Neural crest cell (in vitro differentiated cells): ENCODE measurements around the gene AJAP1. TPM values are rescaled to one million over a fixed set of nuclear protein-coding genes. Genes with fewer than 3 reads are reported as not detected.

Source experiments
- DNase-seq: peaks from one replicate; pipeline ENCODE4 v3.0.0; 2021; ENCODE audit warnings: low read depth, mixed read lengths, low spot score
- H3K27ac Mint-ChIP-seq: one replicate; pipeline ENCODE4 v1.8.0; 2021; ENCODE audit warnings: mild to moderate bottlenecking, mixed read lengths; ENCODE audit not compliant: unreplicated experiment
- H3K27me3 Mint-ChIP-seq: 2 replicates; pipeline ENCODE4 v1.8.0; 2021; ENCODE audit warnings: low read depth, mild to moderate bottlenecking, mixed read lengths
- H3K36me3 Mint-ChIP-seq: 2 replicates; pipeline ENCODE4 v1.8.0; 2021; ENCODE audit warnings: low read depth, mild to moderate bottlenecking, mixed read lengths
- H3K4me1 Mint-ChIP-seq: 2 replicates; pipeline ENCODE4 v1.8.0; 2021; ENCODE audit warnings: mixed read lengths
- H3K4me3 Mint-ChIP-seq: one replicate; pipeline ENCODE4 v1.8.0; 2021; ENCODE audit warnings: mild to moderate bottlenecking, mixed read lengths
- H3K9me3 Mint-ChIP-seq: 2 replicates; pipeline ENCODE4 v1.8.0; 2021; ENCODE audit warnings: mixed read lengths
- total RNA-seq: library from RNA; stranded (reverse); gene quantifications from 2 replicates; pipeline ENCODE4 v1.2.1, GENCODE V29; 2021
- TF ChIP-seq, protein P1 (sequence below): fragments of 200-600 bp; sonication (generic); conservative IDR thresholded peaks from 2 replicates; pipeline ENCODE4 v1.5.0; 2021; ENCODE audit warnings: antibody characterized with exemption, mild to moderate bottlenecking

The AJAP1 gene
- total RNA-seq, 1 donor from 2014 or later, result 1.4 TPM

DNA sequence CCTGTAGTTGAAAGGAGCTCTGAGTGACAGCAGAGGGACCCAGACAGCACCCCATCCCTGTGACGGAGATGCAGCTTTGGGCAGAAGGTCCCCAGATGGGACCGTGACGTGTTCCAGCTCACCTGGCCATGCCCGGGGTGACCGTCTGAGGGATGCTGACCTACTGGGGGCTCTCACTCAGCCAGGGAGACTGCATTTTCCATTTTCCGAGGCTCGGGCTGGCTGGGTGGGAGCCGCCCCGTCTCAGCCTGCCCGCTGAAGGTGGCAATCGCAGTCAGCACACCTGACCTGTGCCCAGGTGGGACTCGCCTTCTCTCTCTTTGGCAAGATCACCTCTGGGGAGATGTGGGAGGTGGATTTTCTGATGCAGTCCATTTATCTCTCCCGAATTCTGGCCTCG lies 127.2 kb downstream of the AJAP1 start:
- Mint-ChIP-seq H3K9me3 (no peaks in the 10 kb centered on the region), H3K27me3 (no peaks in the 10 kb centered on the region), H3K4me1 (no peaks in the 10 kb centered on the region), H3K27ac (no peak overlapping the region), H3K4me3 (no peak overlapping the region), H3K36me3 (no peaks in the 10 kb centered on the region)
- TF ChIP-seq, protein P1, sequence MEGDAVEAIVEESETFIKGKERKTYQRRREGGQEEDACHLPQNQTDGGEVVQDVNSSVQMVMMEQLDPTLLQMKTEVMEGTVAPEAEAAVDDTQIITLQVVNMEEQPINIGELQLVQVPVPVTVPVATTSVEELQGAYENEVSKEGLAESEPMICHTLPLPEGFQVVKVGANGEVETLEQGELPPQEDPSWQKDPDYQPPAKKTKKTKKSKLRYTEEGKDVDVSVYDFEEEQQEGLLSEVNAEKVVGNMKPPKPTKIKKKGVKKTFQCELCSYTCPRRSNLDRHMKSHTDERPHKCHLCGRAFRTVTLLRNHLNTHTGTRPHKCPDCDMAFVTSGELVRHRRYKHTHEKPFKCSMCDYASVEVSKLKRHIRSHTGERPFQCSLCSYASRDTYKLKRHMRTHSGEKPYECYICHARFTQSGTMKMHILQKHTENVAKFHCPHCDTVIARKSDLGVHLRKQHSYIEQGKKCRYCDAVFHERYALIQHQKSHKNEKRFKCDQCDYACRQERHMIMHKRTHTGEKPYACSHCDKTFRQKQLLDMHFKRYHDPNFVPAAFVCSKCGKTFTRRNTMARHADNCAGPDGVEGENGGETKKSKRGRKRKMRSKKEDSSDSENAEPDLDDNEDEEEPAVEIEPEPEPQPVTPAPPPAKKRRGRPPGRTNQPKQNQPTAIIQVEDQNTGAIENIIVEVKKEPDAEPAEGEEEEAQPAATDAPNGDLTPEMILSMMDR, result no peak
- no peak for DNase-seq

DNA sequence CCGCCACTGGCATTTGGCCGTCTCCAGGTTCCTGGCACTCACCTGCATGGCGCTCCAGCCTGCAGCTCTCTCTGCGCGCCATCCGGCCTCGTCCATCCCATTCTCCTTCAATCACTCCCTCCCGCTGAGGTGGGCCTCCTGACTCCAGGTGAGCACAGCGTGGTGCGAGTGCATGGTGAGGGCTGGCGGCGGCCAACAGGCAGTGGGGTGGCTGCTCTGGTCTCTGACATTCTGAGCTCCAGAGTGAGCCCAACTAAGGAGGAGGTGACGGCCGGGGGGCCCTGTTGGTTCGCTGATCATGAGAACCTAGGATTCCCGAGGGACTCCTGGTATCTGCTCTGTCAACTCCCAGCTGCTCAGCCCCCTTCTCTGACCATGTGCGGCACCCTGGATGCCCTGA lies 130.4 kb downstream of the AJAP1 start:
- Mint-ChIP-seq H3K9me3 (no peaks in the 10 kb centered on the region), H3K27me3 (no peaks in the 10 kb centered on the region), H3K4me1 (no peaks in the 10 kb centered on the region), H3K27ac (no peak overlapping the region), H3K36me3 (no peaks in the 10 kb centered on the region), H3K4me3 (no peak overlapping the region)
- TF ChIP-seq, protein P1, result no peak
- DNase-seq, result no peak

- no peak overlapping the region for H3K27ac Mint-ChIP-seq
- no peaks in the 10 kb centered on the region for H3K9me3 Mint-ChIP-seq
- no peaks in the 10 kb centered on the region for H3K27me3 Mint-ChIP-seq
- H3K4me1 Mint-ChIP-seq, result no peaks in the 10 kb centered on the region
- no peak overlapping the region for H3K4me3 Mint-ChIP-seq
- TF ChIP-seq, protein P1, result no peak
- no peaks in the 10 kb centered on the region for H3K36me3 Mint-ChIP-seq
- DNase-seq, result no peak
Measured at GRCh38 chr1:4786055-4786454, 131.6 kb downstream of the AJAP1 start.

DNA sequence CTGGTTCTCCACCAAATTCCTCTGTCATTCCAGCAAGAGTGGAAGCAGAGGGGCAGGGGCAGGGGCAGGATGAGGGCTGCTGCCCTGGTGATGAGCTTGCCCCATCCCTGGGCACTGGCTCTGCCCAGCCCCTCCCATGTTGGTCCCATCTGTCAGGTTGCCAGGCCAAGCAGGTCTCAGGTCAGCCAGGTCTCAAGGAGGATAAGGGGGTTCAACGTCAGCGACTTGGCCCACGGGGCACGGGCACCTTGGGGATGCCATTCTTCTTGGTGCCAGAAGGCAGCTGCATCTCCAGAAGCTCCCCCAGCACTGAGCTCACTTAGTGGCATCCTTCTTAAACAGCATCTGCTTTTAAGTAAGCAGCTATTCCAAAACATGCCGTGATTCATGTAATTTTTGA lies 133.1 kb downstream of the AJAP1 start:
- Mint-ChIP-seq H3K36me3 (no peaks in the 10 kb centered on the region), H3K27me3 (no peaks in the 10 kb centered on the region), H3K4me3 (no peak overlapping the region), H3K4me1 (peaks cover 5% of the 10 kb centered on the region), H3K27ac (no peak overlapping the region), H3K9me3 (no peaks in the 10 kb centered on the region)
- TF ChIP-seq, protein P1, result no peak
- no peak for DNase-seq

DNA sequence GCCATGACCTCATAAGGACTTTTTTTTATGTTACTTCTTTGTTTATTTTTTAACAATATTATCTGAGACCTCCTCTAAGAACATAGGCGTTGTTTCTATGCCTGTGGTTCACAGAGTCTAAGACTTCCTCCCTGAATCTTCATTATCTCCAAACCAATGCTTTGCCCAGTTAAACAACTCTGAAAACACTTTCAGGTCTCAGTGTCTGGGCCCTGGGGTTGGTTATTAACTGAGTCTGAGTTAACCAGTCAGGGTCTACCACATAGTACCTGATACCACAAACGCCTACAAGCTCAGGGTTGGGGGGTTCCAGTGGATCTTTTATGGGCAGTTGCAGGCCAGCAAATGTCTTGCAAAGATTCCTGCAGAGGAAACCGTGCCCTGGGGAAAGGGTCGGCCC lies 138.2 kb downstream of the AJAP1 start:
- no peaks in the 10 kb centered on the region for H3K9me3 Mint-ChIP-seq
- TF ChIP-seq, protein P1, result no peak
- H3K27ac Mint-ChIP-seq, result no peak overlapping the region
- H3K4me3 Mint-ChIP-seq, result no peak overlapping the region
- no peak for DNase-seq
- H3K4me1 Mint-ChIP-seq, result peaks cover 5% of the 10 kb centered on the region
- no peaks in the 10 kb centered on the region for H3K36me3 Mint-ChIP-seq
- no peaks in the 10 kb centered on the region for H3K27me3 Mint-ChIP-seq
